Caco-2 (cell line): ENCODE results near the gene EWSR1. TPM values are rescaled to one million over a fixed set of nuclear protein-coding genes. Genes with fewer than 3 reads are reported as not detected.
"Not testable (repeated sequence)": the region's sequence is repeated elsewhere in the genome, so short reads cannot be mapped to it uniquely, and the experiment has no call there.

ENCODE experiments used
- BruUV-seq: library from RNA; stranded (reverse); fragments of 400-500 nt; replicated peaks from 2 replicates; lab custom pipeline; 2021; lab: Mats Ljungman, UMichigan
- CTCF ChIA-PET: fragments of 300-600 bp; sonication (Branson Sonifier 250); formaldehyde crosslinking; loops from one replicate; lab custom pipeline; 2022; ENCODE audit warnings: antibody characterized with exemption; lab: Charles Lee
- POLR2A ChIA-PET: fragments of 300-600 bp; sonication (Branson Sonifier 250); formaldehyde crosslinking; loops from one replicate; lab custom pipeline; 2022; ENCODE audit warnings: antibody characterized with exemption; lab: Charles Lee
- DNase-seq, 2 experiments: peaks; one replicate each; pipeline versions ENCODE4 v3.0.0 to v3.0.0-alpha.2; 2020 to 2022
- H3K27me3 ChIP-seq: replicated peaks from 2 replicates; pipeline ENCODE4 v1.6.0; 2011; ENCODE audit warnings: low read length; ENCODE audit not compliant: control insufficient read depth, insufficient read depth
- H3K36me3 ChIP-seq: 2 replicates; pipeline ENCODE4 v1.5.1; 2011; ENCODE audit warnings: low read length; ENCODE audit not compliant: control insufficient read depth, insufficient read depth
- H3K4me1 ChIP-seq: fragments of 250-450 bp; sonication (Bioruptor Pico); 2 replicates; pipeline ENCODE4 v1.5.1; 2020; ENCODE audit warnings: mild to moderate bottlenecking
- H3K4me3 ChIP-seq: 2 replicates; pipeline ENCODE4 v1.5.1; 2011; ENCODE audit warnings: low read depth, mild to moderate bottlenecking, control low read depth, low read length
- H3K9me3 ChIP-seq: fragments of 250-450 bp; sonication (Bioruptor Pico); 2 replicates; pipeline ENCODE4 v1.5.1; 2020; ENCODE audit warnings: mild to moderate bottlenecking, moderate library complexity
- H3K27ac Mint-ChIP-seq: one replicate; pipeline ENCODE4 v1.8.0; 2022; ENCODE audit warnings: mixed read lengths; ENCODE audit not compliant: unreplicated experiment
- H3K27me3 Mint-ChIP-seq: one replicate; pipeline ENCODE4 v1.8.0; 2022; ENCODE audit warnings: mixed read lengths; ENCODE audit not compliant: insufficient read depth, unreplicated experiment
- H3K36me3 Mint-ChIP-seq: one replicate; pipeline ENCODE4 v1.8.0; 2022; ENCODE audit warnings: mild to moderate bottlenecking, mixed read lengths; ENCODE audit not compliant: insufficient read depth, unreplicated experiment
- H3K4me1 Mint-ChIP-seq: one replicate; pipeline ENCODE4 v1.8.0; 2022; ENCODE audit warnings: low read depth, mixed read lengths; ENCODE audit not compliant: unreplicated experiment
- H3K4me3 Mint-ChIP-seq: one replicate; pipeline ENCODE4 v1.8.0; 2022; ENCODE audit warnings: mild to moderate bottlenecking, moderate library complexity, mixed read lengths; ENCODE audit not compliant: unreplicated experiment
- H3K9me3 Mint-ChIP-seq: one replicate; pipeline ENCODE4 v1.8.0; 2022; ENCODE audit warnings: mixed read lengths; ENCODE audit not compliant: unreplicated experiment
- intact Hi-C: fragments of 100-400 bp; cut with micrococcal nuclease; formaldehyde crosslinking; loops from one replicate; pipeline ENCODE4 v1.10.0; 2022; ENCODE audit not compliant: unreplicated experiment
- total RNA-seq: library from RNA; stranded (reverse); gene quantifications from 2 replicates; pipeline ENCODE4 v1.2.3, GENCODE V29; 2022
- TF ChIP-seq, protein P1 (sequence below), 2 experiments: fragments of 200-600 bp in 1 of 2; IDR thresholded peaks; 1 replicate in 1 of 2; 2 replicates in 1 of 2; pipeline versions ENCODE4 v1.5.1 to v1.8.0; 2011 to 2022; ENCODE audit warnings: antibody characterized with exemption in 1 of 2, control low read depth in 1 of 2, inconsistent platforms in 1 of 2, low read depth in 1 of 2, low read length in 1 of 2, mild to moderate bottlenecking in 1 of 2, moderate library complexity in 1 of 2; ENCODE audit not compliant: insufficient read depth in 1 of 2, severe bottlenecking in 1 of 2, unreplicated experiment in 1 of 2

EWSR1 gene
- total RNA-seq, 1 experiment from 2014 or later: 358 TPM

DNA sequence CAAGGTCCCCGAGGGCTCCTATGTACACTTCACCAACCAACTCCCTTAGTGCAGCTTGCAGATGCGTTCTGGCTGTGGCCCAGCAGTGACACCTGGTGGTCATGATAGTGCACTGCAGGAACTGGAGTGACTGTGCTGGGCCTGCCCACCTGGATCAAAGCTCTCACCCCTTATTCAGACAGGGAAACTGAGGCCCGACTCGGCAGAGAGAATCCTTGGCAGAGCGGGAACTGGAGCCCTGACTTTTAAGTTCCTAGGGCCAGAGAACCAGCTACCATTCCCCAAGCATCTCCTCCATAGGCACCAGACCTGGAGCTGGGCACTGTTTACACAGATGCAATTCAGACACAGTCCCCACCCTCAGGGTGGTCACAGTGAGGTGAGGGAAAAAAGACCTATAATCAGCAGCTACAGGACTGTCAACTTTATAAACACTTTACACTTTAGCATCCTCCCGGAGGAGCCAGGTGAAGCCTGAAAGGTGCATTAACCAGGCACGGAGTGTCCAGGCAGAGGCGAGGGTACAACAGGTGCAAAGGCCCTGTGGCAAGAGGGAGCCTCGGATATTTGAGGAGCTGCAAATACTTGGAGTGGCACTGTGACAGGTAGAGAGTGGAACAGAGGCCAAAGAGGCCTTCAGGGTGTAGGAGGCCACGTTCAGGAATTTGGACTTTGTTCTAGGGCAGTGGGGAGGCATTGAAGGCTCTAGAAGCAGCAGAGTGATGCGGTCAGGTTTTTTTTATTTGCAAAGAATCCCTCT, 22.3 kb upstream of the EWSR1 start:
- Mint-ChIP-seq H3K36me3 (no peaks in the 10 kb centered on the region), H3K27me3 (no peaks in the 10 kb centered on the region), H3K27ac (peak overlapping the region; percentile 74), H3K9me3 (peaks cover 25% of the 10 kb centered on the region), H3K4me1 (peaks cover 14% of the 10 kb centered on the region), H3K4me3 (peak overlapping the region; percentile 13)
- Histone ChIP-seq H3K36me3 (no peaks in the 10 kb centered on the region), H3K9me3 (peaks cover 4% of the 10 kb centered on the region; the same call in 1 of the 2 replicates), H3K4me1 (peaks cover 22% of the 10 kb centered on the region), H3K4me3 (no peak overlapping the region), H3K27me3 (no peaks in the 10 kb centered on the region)
- TF ChIP-seq, protein P1, sequence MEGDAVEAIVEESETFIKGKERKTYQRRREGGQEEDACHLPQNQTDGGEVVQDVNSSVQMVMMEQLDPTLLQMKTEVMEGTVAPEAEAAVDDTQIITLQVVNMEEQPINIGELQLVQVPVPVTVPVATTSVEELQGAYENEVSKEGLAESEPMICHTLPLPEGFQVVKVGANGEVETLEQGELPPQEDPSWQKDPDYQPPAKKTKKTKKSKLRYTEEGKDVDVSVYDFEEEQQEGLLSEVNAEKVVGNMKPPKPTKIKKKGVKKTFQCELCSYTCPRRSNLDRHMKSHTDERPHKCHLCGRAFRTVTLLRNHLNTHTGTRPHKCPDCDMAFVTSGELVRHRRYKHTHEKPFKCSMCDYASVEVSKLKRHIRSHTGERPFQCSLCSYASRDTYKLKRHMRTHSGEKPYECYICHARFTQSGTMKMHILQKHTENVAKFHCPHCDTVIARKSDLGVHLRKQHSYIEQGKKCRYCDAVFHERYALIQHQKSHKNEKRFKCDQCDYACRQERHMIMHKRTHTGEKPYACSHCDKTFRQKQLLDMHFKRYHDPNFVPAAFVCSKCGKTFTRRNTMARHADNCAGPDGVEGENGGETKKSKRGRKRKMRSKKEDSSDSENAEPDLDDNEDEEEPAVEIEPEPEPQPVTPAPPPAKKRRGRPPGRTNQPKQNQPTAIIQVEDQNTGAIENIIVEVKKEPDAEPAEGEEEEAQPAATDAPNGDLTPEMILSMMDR (IDR thresholded peaks at IDR 0.05; ENCODE audit: insufficient read depth in 1 of 2, low read depth in 1 of 2, low read length in 1 of 2, severe bottlenecking in 1 of 2, unreplicated experiment in 1 of 2): peak; percentile 95 to 97
- intact Hi-C loops: loop anchor here (1.0 to 10.0 kb wide), 6 partner anchors 40 to 641 kb away; partner anchors contain the start of gene KREMEN1
- POLR2A ChIA-PET: interaction anchor here (1.9 kb wide), 1 partner anchor 40 kb away, joined by 8 read pairs; the partner anchor contains the start of gene EMID1
- DNase-seq: peak; percentile 79 to 80
- no TSS peak for BruUV-seq
- CTCF ChIA-PET: interaction anchor here (0.6 to 2.0 kb wide), 12 partner anchors 10 to 390 kb away, joined by 3 to 40 read pairs (median 4); partner anchors contain the start of gene EMID1

DNA sequence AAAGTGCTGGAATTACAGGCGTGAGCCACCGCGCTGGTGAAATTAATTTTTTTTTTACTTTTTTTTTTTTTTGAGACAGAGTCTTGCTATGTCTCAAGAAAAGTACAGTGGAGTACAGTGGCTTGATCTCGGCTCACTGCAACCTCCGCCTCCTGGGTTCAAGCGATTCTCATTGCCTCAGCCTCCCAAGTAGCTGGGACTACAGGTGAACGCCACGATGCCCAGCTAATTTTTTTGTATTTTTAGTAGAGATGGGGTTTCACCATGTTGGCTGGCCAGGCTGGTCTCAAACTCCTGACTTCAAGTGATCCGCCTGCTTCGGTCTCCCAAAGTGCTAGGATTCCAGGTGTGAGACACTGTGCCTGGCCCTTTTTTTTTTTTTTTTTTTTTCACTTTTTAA, 20.2 kb upstream of the EWSR1 start:
- H3K36me3 ChIP-seq, H3K4me3 ChIP-seq, H3K9me3 ChIP-seq, H3K27ac Mint-ChIP-seq, DNase-seq, H3K27me3 ChIP-seq, H3K27me3 Mint-ChIP-seq, H3K4me3 Mint-ChIP-seq, POLR2A ChIA-PET, BruUV-seq, H3K36me3 Mint-ChIP-seq: not testable (repeated sequence)
- intact Hi-C loops: loop anchor here (5.0 to 10.0 kb wide), 3 partner anchors 176 to 643 kb away; partner anchors contain the start of gene KREMEN1
- H3K9me3 Mint-ChIP-seq: peaks cover 12% of the 10 kb centered on the region
- H3K4me1 ChIP-seq: peaks cover 22% of the 10 kb centered on the region
- H3K4me1 Mint-ChIP-seq: peaks cover 14% of the 10 kb centered on the region
- CTCF ChIA-PET: interaction anchor here (0.7 kb wide), 1 partner anchor 11 kb away, joined by 10 read pairs; no protein-coding TSS in a partner anchor

GRCh38 chr22:29251265-29251664, 16.8 kb upstream of the EWSR1 start:
- peaks cover 4% of the 10 kb centered on the region for H3K4me1 Mint-ChIP-seq
- no TSS peak for BruUV-seq
- no peaks in the 10 kb centered on the region for H3K36me3 Mint-ChIP-seq
- Histone ChIP-seq H3K4me1 (peaks cover 8% of the 10 kb centered on the region), H3K27me3 (no peaks in the 10 kb centered on the region), H3K36me3 (no peaks in the 10 kb centered on the region), H3K4me3 (no peak overlapping the region), H3K9me3 (no peaks in the 10 kb centered on the region)
- TF ChIP-seq, protein P1 (IDR thresholded peaks at IDR 0.05; ENCODE audit: insufficient read depth in 1 of 2, low read depth in 1 of 2, low read length in 1 of 2, severe bottlenecking in 1 of 2, unreplicated experiment in 1 of 2): no peak
- H3K27ac Mint-ChIP-seq: no peak overlapping the region
- ChIA-PET CTCF (no interaction called here), POLR2A (no interaction called here)
- intact Hi-C loops: no loop called here
- H3K4me3 Mint-ChIP-seq: no peak overlapping the region
- no peaks in the 10 kb centered on the region for H3K9me3 Mint-ChIP-seq
- DNase-seq: no peak
- no peaks in the 10 kb centered on the region for H3K27me3 Mint-ChIP-seq
